ENCODE results near the gene GYS2. TPM values are rescaled to one million over a fixed set of nuclear protein-coding genes. Genes with fewer than 3 reads are reported as not detected.

The GYS2 gene
- total and polyA plus RNA-seq, 2 of the 4 experiments (the other 2 are of a cell fraction), result not detected

DNA sequence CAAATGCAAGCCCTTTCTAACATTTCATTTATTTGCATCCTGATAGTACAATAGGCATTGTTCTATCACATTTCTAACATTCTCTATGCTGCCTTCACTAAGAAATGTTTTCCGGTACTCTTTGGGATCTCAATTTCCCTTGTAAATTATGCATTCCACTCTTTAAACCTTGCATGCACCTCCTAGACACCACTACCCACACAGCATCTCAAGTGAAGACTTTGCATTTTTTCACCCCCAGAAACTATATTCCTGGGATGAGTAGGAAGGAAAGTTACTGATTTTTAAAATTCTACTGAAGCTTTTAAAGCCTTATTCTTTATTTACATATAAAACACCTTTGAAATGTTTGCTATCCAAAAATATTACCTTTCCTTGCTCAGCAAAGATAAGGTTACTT lies 27.1 kb downstream of the GYS2 start:
- intact Hi-C loops (cut with micrococcal nuclease), result no loop called here
- no CpG with 5 or more reads among the region's 1 CpG for WGBS, 2 experiments (ENCODE audit: extremely low coverage in 2 of 2, insufficient read length in 1 of 2)
- H2AK9ac ChIP-seq (replicated peaks; ENCODE audit: low read depth, low read length, poor library complexity), result no peak overlapping the region

More for the DNA sequence above, 27.1 kb downstream of the GYS2 start:
- Histone ChIP-seq H3K9me3 (ENCODE audit: control insufficient read depth, insufficient read depth, low read length) (no peaks in the 10 kb centered on the region), H3K4me2 (ENCODE audit: low read depth, low read length) (no peak overlapping the region), H2AFZ (replicated peaks; ENCODE audit: low read length, poor library complexity) (no peak overlapping the region), H3K9ac (ENCODE audit: low read depth, low read length) (no peak overlapping the region), H3K79me1 (ENCODE audit: low read depth in 1 of 2, low read length in 2 of 2) (no peaks in the 10 kb centered on the region), H4K5ac (ENCODE audit: low read depth, low read length) (no peak overlapping the region), H3K23ac (ENCODE audit: low read depth, low read length) (no peak overlapping the region), H3K36me3 (ENCODE audit: control insufficient read depth, insufficient read depth, low read length) (no peaks in the 10 kb centered on the region), H4K8ac (ENCODE audit: low read depth in 2 of 2, low read length in 2 of 2) (no peak overlapping the region), H2BK20ac (ENCODE audit: low read depth, low read length) (no peak overlapping the region), H2BK15ac (ENCODE audit: low read depth, low read length) (no peak overlapping the region), H4K91ac (ENCODE audit: insufficient read depth, low read depth, low read length) (no peak overlapping the region), H3K14ac (replicated peaks; ENCODE audit: low read depth, low read length) (no peak overlapping the region), H3K4me3 (ENCODE audit: insufficient read depth, low read depth, low read length) (no peak overlapping the region), H2BK120ac (ENCODE audit: low read depth, low read length) (no peak overlapping the region), H3K9me1 (ENCODE audit: insufficient read depth, low read length) (no peaks in the 10 kb centered on the region), H2AK5ac (ENCODE audit: low read depth, low read length) (no peak overlapping the region), H2BK5ac (ENCODE audit: low read depth, low read length, poor library complexity, severe bottlenecking) (no peak overlapping the region), H4K20me1 (ENCODE audit: insufficient read depth, low read length) (no peaks in the 10 kb centered on the region), H3K27ac (ENCODE audit: insufficient read depth, low read length) (no peak overlapping the region), H3K18ac (ENCODE audit: low read depth, low read length) (no peak overlapping the region), H3K4ac (ENCODE audit: low read depth, low read length) (no peak overlapping the region), H3K27me3 (ENCODE audit: control insufficient read depth, insufficient read depth, low read length) (no peaks in the 10 kb centered on the region), H3K4me1 (ENCODE audit: control insufficient read depth, insufficient read depth, low read length) (no peaks in the 10 kb centered on the region), H3K56ac (ENCODE audit: extremely low read depth, insufficient read depth, low read length) (no peak overlapping the region)
- DNase-seq (no peak), ATAC-seq (ENCODE audit: low read depth) (no peak)
- dilution Hi-C loops (cut with HindIII; ENCODE audit: low sequenced_read_pairs, unreplicated experiment), result no loop called here
- CTCF ChIA-PET, result no interaction called here
- BruUV-seq (replicated peaks), result no TSS peak
- TF ChIP-seq CHD1 (IDR thresholded peaks at IDR 0.05; ENCODE audit: low read depth, low read length), result no peak
- TF ChIP-seq CEBPB (IDR thresholded peaks at IDR 0.05; ENCODE audit: low read depth, low read length), result no peak
- no peak for TF ChIP-seq NFE2L2 (IDR thresholded peaks at IDR 0.05; ENCODE audit: low read depth, low read length)
- TF ChIP-seq SMC3 (IDR thresholded peaks at IDR 0.05; ENCODE audit: low read depth, low read length), result no peak
- TF ChIP-seq BHLHE40 (IDR thresholded peaks at IDR 0.05; ENCODE audit: low read depth, low read length), result no peak
- TF ChIP-seq RCOR1 (IDR thresholded peaks at IDR 0.05; ENCODE audit: insufficient replicate concordance, low read length), result no peak
- TF ChIP-seq, protein P1, sequence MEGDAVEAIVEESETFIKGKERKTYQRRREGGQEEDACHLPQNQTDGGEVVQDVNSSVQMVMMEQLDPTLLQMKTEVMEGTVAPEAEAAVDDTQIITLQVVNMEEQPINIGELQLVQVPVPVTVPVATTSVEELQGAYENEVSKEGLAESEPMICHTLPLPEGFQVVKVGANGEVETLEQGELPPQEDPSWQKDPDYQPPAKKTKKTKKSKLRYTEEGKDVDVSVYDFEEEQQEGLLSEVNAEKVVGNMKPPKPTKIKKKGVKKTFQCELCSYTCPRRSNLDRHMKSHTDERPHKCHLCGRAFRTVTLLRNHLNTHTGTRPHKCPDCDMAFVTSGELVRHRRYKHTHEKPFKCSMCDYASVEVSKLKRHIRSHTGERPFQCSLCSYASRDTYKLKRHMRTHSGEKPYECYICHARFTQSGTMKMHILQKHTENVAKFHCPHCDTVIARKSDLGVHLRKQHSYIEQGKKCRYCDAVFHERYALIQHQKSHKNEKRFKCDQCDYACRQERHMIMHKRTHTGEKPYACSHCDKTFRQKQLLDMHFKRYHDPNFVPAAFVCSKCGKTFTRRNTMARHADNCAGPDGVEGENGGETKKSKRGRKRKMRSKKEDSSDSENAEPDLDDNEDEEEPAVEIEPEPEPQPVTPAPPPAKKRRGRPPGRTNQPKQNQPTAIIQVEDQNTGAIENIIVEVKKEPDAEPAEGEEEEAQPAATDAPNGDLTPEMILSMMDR (conservative IDR thresholded peaks at IDR 0.05; ENCODE audit: low read depth, low read length), result no peak
- TF ChIP-seq RFX5 (IDR thresholded peaks at IDR 0.05; ENCODE audit: low read depth, low read length), result no peak
- TF ChIP-seq USF2 (IDR thresholded peaks at IDR 0.05; ENCODE audit: low read depth, low read length), result no peak
- no peak for TF ChIP-seq FOS (IDR thresholded peaks at IDR 0.05; ENCODE audit: low read depth, low read length)
- TF ChIP-seq MAZ (IDR thresholded peaks at IDR 0.05; ENCODE audit: borderline replicate concordance, low read depth, low read length), result no peak
- no peak for TF ChIP-seq RAD21 (IDR thresholded peaks at IDR 0.05; ENCODE audit: low read length)
- TF ChIP-seq MXI1 (IDR thresholded peaks at IDR 0.05; ENCODE audit: borderline replicate concordance, low read depth, low read length), result no peak
- TF ChIP-seq ELK1 (IDR thresholded peaks at IDR 0.05; ENCODE audit: borderline replicate concordance, low read depth, low read length), result no peak
- no peak for TF ChIP-seq POLR2A (IDR thresholded peaks at IDR 0.05; ENCODE audit: low read depth, low read length)
- POLR2A ChIA-PET (ENCODE audit: unreplicated experiment), result no interaction called here
- in situ Hi-C loops (cut with MboI; ENCODE audit: low sequenced_read_pairs), result no loop called here

All from IMR-90 (cell line).